Esophagus muscularis mucosa (tissue), 4 donors: ENCODE measurements around the gene KRTAP5-8.

Experiments used
- EP300 ChIP-seq: sonication (generic); formaldehyde crosslinking; IDR thresholded peaks from one replicate; pipeline ENCODE4 v1.6.1; 2017; ENCODE audit warnings: antibody characterized with exemption
- POLR2A ChIP-seq: fragments of 450-650 bp; IDR thresholded peaks from one replicate; pipeline ENCODE4 v1.6.1; 2017; ENCODE audit warnings: antibody characterized with exemption, moderate library complexity, mild to moderate bottlenecking, low read depth
- POLR2AphosphoS5 ChIP-seq, 2 donors: sonication (generic); formaldehyde crosslinking; IDR thresholded peaks; one replicate each; pipeline ENCODE4 v1.6.1; 2017; ENCODE audit warnings: antibody characterized with exemption in 2 of 2
- TF ChIP-seq, protein P1 (sequence below), 3 experiments: fragments of 200-600 bp in 2 of 3; fragments of 450-650 bp in 1 of 3; sonication (generic) in 2 of 3; IDR thresholded peaks; one replicate each; pipeline ENCODE4 v1.5.1; 2017 to 2019; ENCODE audit warnings: antibody characterized with exemption in 3 of 3, mild to moderate bottlenecking in 2 of 3, moderate library complexity in 1 of 3

DNA sequence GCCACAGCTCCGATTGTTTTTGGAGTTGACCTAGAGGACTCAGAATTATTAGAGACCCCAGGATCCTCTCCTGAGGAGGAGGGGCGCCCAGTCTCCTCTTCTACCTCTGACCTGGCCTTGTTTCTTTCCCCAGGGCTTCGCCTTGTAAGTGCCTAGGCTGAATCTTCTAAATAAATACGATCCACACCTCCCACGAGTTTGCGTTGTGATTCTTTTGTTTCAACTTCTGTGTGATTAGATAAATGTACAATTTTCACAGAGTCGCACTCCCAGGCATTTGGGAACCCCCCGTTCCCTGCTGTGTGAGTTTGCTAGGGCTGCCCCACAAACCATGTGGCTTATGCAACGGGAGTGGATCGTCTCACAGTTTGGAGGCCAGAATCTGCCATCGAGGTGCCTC lies 1.2 kb downstream of the KRTAP5-8 start:
- TF ChIP-seq, protein P1, sequence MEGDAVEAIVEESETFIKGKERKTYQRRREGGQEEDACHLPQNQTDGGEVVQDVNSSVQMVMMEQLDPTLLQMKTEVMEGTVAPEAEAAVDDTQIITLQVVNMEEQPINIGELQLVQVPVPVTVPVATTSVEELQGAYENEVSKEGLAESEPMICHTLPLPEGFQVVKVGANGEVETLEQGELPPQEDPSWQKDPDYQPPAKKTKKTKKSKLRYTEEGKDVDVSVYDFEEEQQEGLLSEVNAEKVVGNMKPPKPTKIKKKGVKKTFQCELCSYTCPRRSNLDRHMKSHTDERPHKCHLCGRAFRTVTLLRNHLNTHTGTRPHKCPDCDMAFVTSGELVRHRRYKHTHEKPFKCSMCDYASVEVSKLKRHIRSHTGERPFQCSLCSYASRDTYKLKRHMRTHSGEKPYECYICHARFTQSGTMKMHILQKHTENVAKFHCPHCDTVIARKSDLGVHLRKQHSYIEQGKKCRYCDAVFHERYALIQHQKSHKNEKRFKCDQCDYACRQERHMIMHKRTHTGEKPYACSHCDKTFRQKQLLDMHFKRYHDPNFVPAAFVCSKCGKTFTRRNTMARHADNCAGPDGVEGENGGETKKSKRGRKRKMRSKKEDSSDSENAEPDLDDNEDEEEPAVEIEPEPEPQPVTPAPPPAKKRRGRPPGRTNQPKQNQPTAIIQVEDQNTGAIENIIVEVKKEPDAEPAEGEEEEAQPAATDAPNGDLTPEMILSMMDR (IDR thresholded peaks at IDR 0.05): no peak
- TF ChIP-seq POLR2A (no peak), POLR2AphosphoS5 (IDR thresholded peaks at IDR 0.05) (no peak), EP300 (no peak)
